Upper lobe of left lung (tissue), 4 donors: Measurements from ENCODE around the gene NR1I2.

ENCODE experiments used
- POLR2A ChIP-seq, 4 donors: fragments of 450-650 bp; IDR thresholded peaks; one replicate each; pipeline ENCODE4 v1.5.1; 2016 to 2017; ENCODE audit warnings: antibody characterized with exemption in 4 of 4, mild to moderate bottlenecking in 2 of 4
- POLR2AphosphoS5 ChIP-seq, 2 donors: sonication (generic); formaldehyde crosslinking; IDR thresholded peaks; one replicate each; pipeline ENCODE4 v1.5.1; 2017; ENCODE audit warnings: antibody characterized with exemption in 2 of 2
- TF ChIP-seq, protein P1 (sequence below), 6 experiments: fragments of 450-650 bp in 4 of 6; fragments of 200-600 bp in 2 of 6; sonication (generic) in 2 of 6; IDR thresholded peaks; one replicate each; pipeline ENCODE4 v1.5.1; 2016 to 2019; ENCODE audit warnings: antibody characterized with exemption in 6 of 6

DNA sequence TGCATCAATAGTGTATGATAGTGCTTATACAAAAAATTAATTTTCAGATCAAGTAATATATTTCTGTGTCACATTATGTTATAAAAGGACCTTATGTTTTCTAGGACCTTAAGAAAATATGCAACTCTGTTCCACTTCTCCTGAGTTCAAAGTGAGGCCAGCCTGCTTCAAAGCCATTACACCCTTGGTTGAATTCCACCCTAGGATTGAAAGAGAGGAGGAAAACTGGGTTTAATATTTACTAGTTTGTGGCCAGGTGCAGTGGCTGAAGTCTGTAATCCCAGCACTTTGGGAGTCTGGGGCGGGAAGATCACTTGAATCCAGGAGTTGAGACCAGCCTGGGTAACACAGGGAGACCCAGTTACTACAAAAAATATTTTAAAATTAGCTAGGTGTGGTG lies 32.9 kb upstream of the NR1I2 start:
- TF ChIP-seq, protein P1, sequence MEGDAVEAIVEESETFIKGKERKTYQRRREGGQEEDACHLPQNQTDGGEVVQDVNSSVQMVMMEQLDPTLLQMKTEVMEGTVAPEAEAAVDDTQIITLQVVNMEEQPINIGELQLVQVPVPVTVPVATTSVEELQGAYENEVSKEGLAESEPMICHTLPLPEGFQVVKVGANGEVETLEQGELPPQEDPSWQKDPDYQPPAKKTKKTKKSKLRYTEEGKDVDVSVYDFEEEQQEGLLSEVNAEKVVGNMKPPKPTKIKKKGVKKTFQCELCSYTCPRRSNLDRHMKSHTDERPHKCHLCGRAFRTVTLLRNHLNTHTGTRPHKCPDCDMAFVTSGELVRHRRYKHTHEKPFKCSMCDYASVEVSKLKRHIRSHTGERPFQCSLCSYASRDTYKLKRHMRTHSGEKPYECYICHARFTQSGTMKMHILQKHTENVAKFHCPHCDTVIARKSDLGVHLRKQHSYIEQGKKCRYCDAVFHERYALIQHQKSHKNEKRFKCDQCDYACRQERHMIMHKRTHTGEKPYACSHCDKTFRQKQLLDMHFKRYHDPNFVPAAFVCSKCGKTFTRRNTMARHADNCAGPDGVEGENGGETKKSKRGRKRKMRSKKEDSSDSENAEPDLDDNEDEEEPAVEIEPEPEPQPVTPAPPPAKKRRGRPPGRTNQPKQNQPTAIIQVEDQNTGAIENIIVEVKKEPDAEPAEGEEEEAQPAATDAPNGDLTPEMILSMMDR (IDR thresholded peaks at IDR 0.05), result no peak
- TF ChIP-seq POLR2A (IDR thresholded peaks at IDR 0.05), result no peak
- no peak for TF ChIP-seq POLR2AphosphoS5 (IDR thresholded peaks at IDR 0.05)
